Endothelial cell of umbilical vein (primary cell): ENCODE results near the gene CHCHD10. TPM values are rescaled to one million over a fixed set of nuclear protein-coding genes. Genes with fewer than 3 reads are reported as not detected.

ENCODE experiments used
- BruUV-seq: library from RNA; stranded (reverse); fragments of 400-500 nt; replicated peaks from 2 replicates; lab custom pipeline; 2021; lab: Mats Ljungman, UMichigan
- CTCF ChIA-PET: fragments of 300-600, 350-600 bp; sonication (Branson Sonifier 250); formaldehyde crosslinking; loops from one replicate; lab custom pipeline; 2021; ENCODE audit warnings: antibody characterized with exemption, inconsistent platforms; lab: Charles Lee
- POLR2A ChIA-PET: fragments of 300-600, 350-600 bp; sonication (Branson Sonifier 250); formaldehyde crosslinking; loops from one replicate; lab custom pipeline; 2021; ENCODE audit warnings: antibody characterized with exemption, inconsistent platforms; lab: Charles Lee
- DNase-seq: peaks from one replicate; pipeline ENCODE4 v3.0.0-alpha.2; 2011; ENCODE audit warnings: low read depth, low spot score
- FAIRE-seq: peaks from 2 replicates; lab custom pipeline; 2011; peaks lifted over from hg19 to GRCh38; lab: Jason Lieb, UNC
- H2AFZ ChIP-seq: 2 replicates; pipeline ENCODE4 v1.6.0; 2012; ENCODE audit warnings: low read depth, low read length, control low read depth, inconsistent platforms
- H3K27ac ChIP-seq: 2 replicates; pipeline ENCODE4 v1.5.1; 2011; ENCODE audit warnings: low read depth, mild to moderate bottlenecking, control low read depth, low read length, moderate library complexity; ENCODE audit not compliant: insufficient read depth
- H3K27me3 ChIP-seq, 2 experiments: 2 replicates each; pipeline versions ENCODE4 v1.6.0 to v1.6.1; 2011; ENCODE audit warnings: low read length in 2 of 2, mixed read lengths in 1 of 2; ENCODE audit not compliant: control insufficient read depth in 2 of 2, insufficient read depth in 2 of 2
- H3K36me3 ChIP-seq, 2 experiments: 2 replicates in 1 of 2; 3 replicates in 1 of 2; pipeline ENCODE4 v1.5.1; 2011; ENCODE audit warnings: low read length in 2 of 2, mild to moderate bottlenecking in 1 of 2, moderate library complexity in 1 of 2; ENCODE audit not compliant: control insufficient read depth in 2 of 2, insufficient read depth in 2 of 2; ENCODE audit errors: extremely low read depth in 1 of 2
- H3K4me1 ChIP-seq: 3 replicates; pipeline ENCODE4 v1.5.1; 2011; ENCODE audit warnings: mild to moderate bottlenecking, low read length; ENCODE audit not compliant: control insufficient read depth, insufficient read depth; ENCODE audit errors: extremely low read depth
- H3K4me2 ChIP-seq: 2 replicates; pipeline ENCODE4 v1.6.1; 2011; ENCODE audit warnings: low read length, control low read depth, mixed read lengths; ENCODE audit not compliant: insufficient read depth
- H3K4me3 ChIP-seq, 3 experiments: fragments of 200-600 bp in 1 of 3; sonication (generic), shearing (Covaris generic) in 1 of 3; replicated peaks in 1 of 3; 2 replicates each; pipeline ENCODE4 v1.5.1; 2011 to 2016; ENCODE audit warnings: control low read depth in 3 of 3, low read length in 3 of 3, mild to moderate bottlenecking in 2 of 3, inconsistent platforms in 1 of 3, low read depth in 1 of 3, moderate library complexity in 1 of 3; ENCODE audit not compliant: insufficient read depth in 1 of 3
- H3K79me2 ChIP-seq: 2 replicates; pipeline ENCODE4 v1.6.0; 2012; ENCODE audit warnings: low read length, inconsistent platforms; ENCODE audit not compliant: control insufficient read depth, insufficient read depth
- H3K9ac ChIP-seq: replicated peaks from 2 replicates; pipeline ENCODE3; 2011; ENCODE audit warnings: low read length, control low read depth; ENCODE audit not compliant: insufficient read depth; ENCODE audit errors: extremely low read depth
- H3K9me1 ChIP-seq: replicated peaks from 3 replicates; pipeline ENCODE4 v1.6.0; 2011; ENCODE audit warnings: mild to moderate bottlenecking, low read length; ENCODE audit not compliant: control insufficient read depth, insufficient read depth; ENCODE audit errors: extremely low read depth
- H3K9me3 ChIP-seq: replicated peaks from 2 replicates; pipeline ENCODE4 v1.5.1; 2012; ENCODE audit warnings: low read length, inconsistent platforms; ENCODE audit not compliant: control insufficient read depth, insufficient read depth
- H4K20me1 ChIP-seq: replicated peaks from 2 replicates; pipeline ENCODE3; 2011; ENCODE audit warnings: mild to moderate bottlenecking, low read length; ENCODE audit not compliant: control insufficient read depth, insufficient read depth; ENCODE audit errors: extremely low read depth
- CTCF ChIP-seq, 2 donors: IDR thresholded peaks; 1 replicate in 1 of 2; 2 replicates in 1 of 2; pipeline ENCODE4 v1.5.1; 2011; ENCODE audit warnings: low read length in 2 of 2, mild to moderate bottlenecking in 2 of 2, moderate library complexity in 2 of 2, control low read depth in 1 of 2, inconsistent platforms in 1 of 2, low read depth in 1 of 2; ENCODE audit not compliant: insufficient read depth in 1 of 2; ENCODE audit errors: extremely low read depth in 1 of 2
- EZH2 ChIP-seq: IDR thresholded peaks from 2 replicates; pipeline ENCODE4 v1.6.1; 2012; ENCODE audit warnings: borderline replicate concordance, low read depth, mild to moderate bottlenecking, moderate library complexity, low read length, inconsistent platforms; ENCODE audit not compliant: severe bottlenecking
- FOS ChIP-seq: IDR thresholded peaks from 2 replicates; pipeline ENCODE4 v1.6.1; 2011; ENCODE audit warnings: mild to moderate bottlenecking, low read length, moderate library complexity, borderline replicate concordance; ENCODE audit not compliant: insufficient read depth
- GATA2 ChIP-seq: IDR thresholded peaks from 2 replicates; pipeline ENCODE4 v1.7.0; 2011; ENCODE audit warnings: low read depth, mild to moderate bottlenecking, moderate library complexity, mixed read lengths, low read length; ENCODE audit not compliant: insufficient read length, insufficient read depth
- JUN ChIP-seq: IDR thresholded peaks from 2 replicates; pipeline ENCODE4 v1.6.1; 2011; ENCODE audit warnings: borderline replicate concordance, low read depth; ENCODE audit not compliant: insufficient read length, insufficient read depth
- MYC ChIP-seq: IDR thresholded peaks from one replicate; pipeline ENCODE4 v1.6.1; 2011; ENCODE audit warnings: mild to moderate bottlenecking, low read depth, low read length
- POLR2A ChIP-seq: IDR thresholded peaks from 2 replicates; pipeline ENCODE4 v1.6.1; 2012; ENCODE audit warnings: low read depth, mild to moderate bottlenecking, control low read depth, low read length
- POLR2AphosphoS5 ChIP-seq: IDR thresholded peaks from 2 replicates; pipeline ENCODE4 v1.6.1; 2012; ENCODE audit warnings: low read depth, mild to moderate bottlenecking, control low read depth, low read length, moderate library complexity; ENCODE audit not compliant: insufficient read depth
- dilution Hi-C: fragments of 300-500 bp; cut with MboI; formaldehyde crosslinking; loops from one replicate; pipeline ENCODE4 v1.15.0; 2019; ENCODE audit warnings: low sequenced_read_pairs; ENCODE audit not compliant: extremely low pct_ligation_motif_present
- intact Hi-C: fragments of 100-400 bp; cut with micrococcal nuclease; formaldehyde crosslinking; loops from one replicate; pipeline ENCODE4 v1.10.0; 2022
- polyA plus RNA-seq, 4 experiments: library from polyadenylated mRNA; depleted of rRNA in 3 of 4; stranded (reverse) in 3 of 4; unstranded in 1 of 4; fragments of >200 nt; gene quantifications; 2 replicates each; pipeline versions ENCODE4 v1.2.1 to v1.2.3, GENCODE V29; 2011 to 2012; ENCODE audit warnings: missing spikeins in 1 of 4
- total RNA-seq: library from RNA; stranded (reverse); gene quantifications from 2 replicates; pipeline ENCODE4 v1.2.3, GENCODE V29; 2021
- TF ChIP-seq, protein P1 (sequence below): IDR thresholded peaks from 2 replicates; pipeline ENCODE4 v1.6.1; 2011; ENCODE audit not compliant: insufficient read depth, insufficient read length

Gene CHCHD10
- total and polyA plus RNA-seq, 2 donors (not counting 3 experiments of a cell fraction or from before 2014, with no cell fraction given): 28.1 to 75.6 TPM

DNA sequence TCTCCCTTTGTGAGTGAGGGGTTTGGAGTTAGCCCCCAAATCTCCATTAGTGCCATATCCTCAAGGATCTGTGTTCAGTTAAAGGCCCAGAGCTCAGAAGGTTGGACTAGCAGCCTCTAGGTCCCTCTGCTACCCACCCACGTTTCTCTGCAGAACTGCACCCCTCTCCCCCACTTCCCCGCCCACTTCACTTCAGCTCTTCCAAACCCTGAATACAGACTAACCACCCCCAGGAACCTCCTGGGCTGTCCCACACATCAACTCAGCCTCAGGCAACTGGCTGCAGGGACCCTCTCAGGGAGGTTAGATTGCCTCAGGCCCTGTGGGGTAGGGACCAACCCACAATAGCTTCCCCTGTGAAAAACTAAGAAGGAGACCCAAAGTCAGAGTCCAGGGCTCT is 14.4 kb downstream of the CHCHD10 start:
- Histone ChIP-seq H3K36me3 (no peaks in the 10 kb centered on the region), H3K9me3 (no peaks in the 10 kb centered on the region), H3K9ac (no peak overlapping the region), H4K20me1 (no peaks in the 10 kb centered on the region), H3K4me1 (peaks cover 10% of the 10 kb centered on the region), H3K4me2 (no peak overlapping the region), H3K27ac (no peak overlapping the region), H3K27me3 (no peaks in the 10 kb centered on the region), H3K4me3 (no peak overlapping the region), H2AFZ (no peak overlapping the region), H3K79me2 (no peaks in the 10 kb centered on the region), H3K9me1 (no peaks in the 10 kb centered on the region)
- ChIA-PET CTCF (interaction anchor here (0.8 kb wide), 1 partner anchor 8 kb away, joined by 3 read pairs; no protein-coding TSS in a partner anchor), POLR2A (no interaction called here)
- DNase-seq: no peak
- intact Hi-C loops: no loop called here
- dilution Hi-C loops: no loop called here
- FAIRE-seq: no peak
- TF ChIP-seq, protein P1, sequence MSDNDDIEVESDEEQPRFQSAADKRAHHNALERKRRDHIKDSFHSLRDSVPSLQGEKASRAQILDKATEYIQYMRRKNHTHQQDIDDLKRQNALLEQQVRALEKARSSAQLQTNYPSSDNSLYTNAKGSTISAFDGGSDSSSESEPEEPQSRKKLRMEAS: no peak
- TF ChIP-seq POLR2A: no peak
- TF ChIP-seq GATA2: no peak
- no peak for TF ChIP-seq FOS
- no peak for TF ChIP-seq CTCF (IDR thresholded peaks at IDR 0.05; ENCODE audit: extremely low read depth in 1 of 2, insufficient read depth in 1 of 2, low read depth in 1 of 2, low read length in 2 of 2)
- no peak for TF ChIP-seq JUN
- TF ChIP-seq MYC: no peak
- no peak for TF ChIP-seq POLR2AphosphoS5
- TF ChIP-seq EZH2: no peak
- no TSS peak for BruUV-seq
